NT2/D1 (cell line): Measurements from ENCODE around the gene IPPK.

Experiments
- YY1 ChIP-seq: IDR thresholded peaks from 2 replicates; pipeline ENCODE4 v1.6.1; 2011; ENCODE audit not compliant: insufficient read length, insufficient read depth
- ZNF274 ChIP-seq: IDR thresholded peaks from 2 replicates; pipeline ENCODE4 v1.6.1; 2011; ENCODE audit warnings: mild to moderate bottlenecking, low read depth, low read length

GRCh38 chr9:92642564-92642963 is 27.4 kb downstream of the IPPK start:
- TF ChIP-seq YY1 (no peak), ZNF274 (no peak)
